Erythroblast (primary cell): ENCODE measurements around the gene NUCKS1.

Source experiments
- GATA1 ChIP-seq: IDR thresholded peaks from 2 replicates; pipeline ENCODE4 v1.6.1; 2011; ENCODE audit warnings: low read depth, mild to moderate bottlenecking, control low read depth, low read length, moderate library complexity
- POLR2A ChIP-seq: IDR thresholded peaks from 2 replicates; pipeline ENCODE4 v1.6.1; 2011; ENCODE audit warnings: mild to moderate bottlenecking, low read length

GRCh38 chr1:205714190-205714905 is 35.6 kb downstream of the NUCKS1 start:
- TF ChIP-seq POLR2A (no peak), GATA1 (no peak)
